DOHH2 (cell line): Measurements from ENCODE around the gene AKAP17A.
A peak's percentile ranks its signal among the peaks of the same experiment; 100 is the strongest.

ENCODE experiments used
- H3F3A ChIP-seq: fragments of 200-600 bp; sonication (generic), shearing (Covaris generic); 2 replicates; pipeline ENCODE4 v1.6.0; 2016; ENCODE audit warnings: antibody characterized with exemption, mild to moderate bottlenecking; ENCODE audit not compliant: control insufficient read depth, insufficient read depth
- H3K27ac ChIP-seq: fragments of 200-600 bp; sonication (generic); 2 replicates; pipeline ENCODE4 v1.5.1; 2014; ENCODE audit warnings: low read depth, mild to moderate bottlenecking, low read length, moderate library complexity
- H3K27me3 ChIP-seq: fragments of 200-600 bp; sonication (generic); 2 replicates; pipeline ENCODE4 v1.6.1; 2014; ENCODE audit warnings: mild to moderate bottlenecking, low read length, mixed read lengths; ENCODE audit not compliant: control insufficient read depth
- H3K36me3 ChIP-seq: fragments of 200-600 bp; sonication (generic); 2 replicates; pipeline ENCODE4 v1.6.1; 2014; ENCODE audit warnings: mild to moderate bottlenecking, low read length, moderate library complexity, mixed read lengths; ENCODE audit not compliant: control insufficient read depth
- H3K4me1 ChIP-seq: fragments of 200-600 bp; sonication (generic); 2 replicates; pipeline ENCODE4 v1.6.1; 2014; ENCODE audit warnings: mild to moderate bottlenecking, low read length, mixed read lengths; ENCODE audit not compliant: control insufficient read depth
- H3K4me2 ChIP-seq: fragments of 200-600 bp; sonication (generic); 2 replicates; pipeline ENCODE4 v1.6.0; 2014; ENCODE audit warnings: mild to moderate bottlenecking, low read length, moderate library complexity
- H3K4me3 ChIP-seq: fragments of 200-600 bp; sonication (generic); 2 replicates; pipeline ENCODE4 v1.5.1; 2014; ENCODE audit warnings: mild to moderate bottlenecking, low read length, mixed read lengths
- H3K79me2 ChIP-seq: fragments of 200-600 bp; sonication (generic); 2 replicates; pipeline ENCODE4 v1.6.1; 2014; ENCODE audit warnings: mild to moderate bottlenecking, low read length, mixed read lengths; ENCODE audit not compliant: control insufficient read depth
- H3K9me2 ChIP-seq: fragments of 200-600 bp; sonication (generic); replicated peaks from 2 replicates; pipeline ENCODE4 v1.6.1; 2014; ENCODE audit warnings: mild to moderate bottlenecking, low read length, mixed read lengths; ENCODE audit not compliant: control insufficient read depth
- H3K9me3 ChIP-seq: fragments of 200-600 bp; sonication (generic); 2 replicates; pipeline ENCODE4 v1.6.1; 2014; ENCODE audit warnings: antibody characterized with exemption, low read length, mixed read lengths; ENCODE audit not compliant: control insufficient read depth, insufficient read depth
- H4K20me1 ChIP-seq: fragments of 200-600 bp; sonication (generic); 2 replicates; pipeline ENCODE4 v1.6.0; 2014; ENCODE audit warnings: low read depth, mild to moderate bottlenecking, antibody characterized with exemption, low read length, moderate library complexity; ENCODE audit not compliant: control insufficient read depth, insufficient read depth
- CTCF ChIP-seq: fragments of 200-600 bp; sonication (generic); IDR thresholded peaks from one replicate; pipeline ENCODE4 v1.5.1; 2014; ENCODE audit warnings: antibody characterized with exemption, mild to moderate bottlenecking, low read depth, low read length; ENCODE audit not compliant: poor library complexity, severe bottlenecking
- EZH2phosphoT487 ChIP-seq: fragments of 200-600 bp; sonication (generic); IDR thresholded peaks from 2 replicates; pipeline ENCODE4 v1.6.1; 2017; ENCODE audit warnings: borderline replicate concordance, mild to moderate bottlenecking, antibody characterized with exemption, low read length, moderate library complexity, mixed read lengths

The AKAP17A gene

GRCh38 chrX:1546691-1547251 is 44.6 kb upstream of the AKAP17A start:
- no peaks in the 10 kb centered on the region for H3K36me3 ChIP-seq
- H3F3A ChIP-seq: no peaks in the 10 kb centered on the region
- H3K4me3 ChIP-seq: peak overlapping the region; percentile 41
- H3K9me3 ChIP-seq: no peaks in the 10 kb centered on the region
- peak overlapping the region; percentile 52 for H3K4me2 ChIP-seq
- H3K27ac ChIP-seq: peak overlapping the region; percentile 38
- H3K79me2 ChIP-seq: no peaks in the 10 kb centered on the region
- TF ChIP-seq CTCF (no peak), EZH2phosphoT487 (no peak)
- H3K4me1 ChIP-seq: peaks cover 30% of the 10 kb centered on the region
- H3K9me2 ChIP-seq: no peaks in the 10 kb centered on the region
- H3K27me3 ChIP-seq: no peaks in the 10 kb centered on the region; the same call in 1 of the 2 replicates
- H4K20me1 ChIP-seq: no peaks in the 10 kb centered on the region

GRCh38 chrX:1551959-1552546 is 39.4 kb upstream of the AKAP17A start:
- Histone ChIP-seq H3K27ac (no peak overlapping the region), H3K4me3 (no peak overlapping the region), H3K79me2 (no peaks in the 10 kb centered on the region), H3F3A (peaks cover 9% of the 10 kb centered on the region; the same call in 1 of the 2 replicates), H3K9me2 (no peaks in the 10 kb centered on the region), H4K20me1 (no peaks in the 10 kb centered on the region), H3K36me3 (no peaks in the 10 kb centered on the region), H3K4me1 (peaks cover 18% of the 10 kb centered on the region), H3K4me2 (no peak overlapping the region), H3K27me3 (no peaks in the 10 kb centered on the region; the same call in 1 of the 2 replicates), H3K9me3 (peaks cover 5% of the 10 kb centered on the region)
- no peak for TF ChIP-seq EZH2phosphoT487
- no peak for TF ChIP-seq CTCF

- H3F3A ChIP-seq: peaks cover 9% of the 10 kb centered on the region; the same call in 1 of the 2 replicates
- H3K4me2 ChIP-seq: peak overlapping the region; percentile 51
- peak overlapping the region; percentile 11; the same call in 1 of the 2 replicates for H3K27ac ChIP-seq
- no peaks in the 10 kb centered on the region for H3K9me2 ChIP-seq
- no peaks in the 10 kb centered on the region for H4K20me1 ChIP-seq
- no peaks in the 10 kb centered on the region; the same call in 1 of the 2 replicates for H3K27me3 ChIP-seq
- TF ChIP-seq EZH2phosphoT487: no peak
- TF ChIP-seq CTCF: no peak
- peaks cover 5% of the 10 kb centered on the region for H3K9me3 ChIP-seq
- H3K79me2 ChIP-seq: no peaks in the 10 kb centered on the region
- H3K4me3 ChIP-seq: peak overlapping the region; percentile 18
- H3K36me3 ChIP-seq: no peaks in the 10 kb centered on the region
- peaks cover 13% of the 10 kb centered on the region for H3K4me1 ChIP-seq
Observed at GRCh38 chrX:1554469-1555210, 36.8 kb upstream of the AKAP17A start.
